Neutrophil (primary cell): ENCODE data around the gene RBMX2.
"Not testable (repeated sequence)": the region's sequence is repeated elsewhere in the genome, so short reads cannot be mapped to it uniquely, and the experiment has no call there.

Source experiments
- H3K27ac ChIP-seq: fragments of 200-600 bp; sonication (generic); 2 replicates; pipeline ENCODE4 v1.5.1; 2016; ENCODE audit warnings: mild to moderate bottlenecking, moderate library complexity
- H3K27me3 ChIP-seq: fragments of 200-600 bp; sonication (generic); 2 replicates; pipeline ENCODE4 v1.6.0; 2016; ENCODE audit warnings: mild to moderate bottlenecking
- H3K36me3 ChIP-seq: fragments of 200-600 bp; sonication (generic); 2 replicates; pipeline ENCODE4 v1.5.1; 2017
- H3K4me1 ChIP-seq, 2 experiments: fragments of 200-600 bp in 1 of 2; sonication (generic) in 1 of 2; 1 replicate in 1 of 2; 2 replicates in 1 of 2; pipeline versions ENCODE4 v1.5.1 to v1.6.1; 2013 to 2016; ENCODE audit warnings: low read depth in 1 of 2, low read length in 1 of 2, mild to moderate bottlenecking in 1 of 2, moderate library complexity in 1 of 2; ENCODE audit not compliant: control insufficient read depth in 1 of 2, insufficient read depth in 1 of 2
- H3K4me3 ChIP-seq, 2 experiments: fragments of 200-600 bp in 1 of 2; sonication (generic) in 1 of 2; 1 replicate in 1 of 2; 2 replicates in 1 of 2; pipeline ENCODE4 v1.5.1; 2013 to 2016; ENCODE audit warnings: low read depth in 1 of 2, low read length in 1 of 2, mild to moderate bottlenecking in 1 of 2, moderate library complexity in 1 of 2
- H3K9me3 ChIP-seq: fragments of 200-600 bp; sonication (generic); 2 replicates; pipeline ENCODE4 v1.5.1; 2016
- CTCF ChIP-seq: fragments of 200-600 bp; sonication (generic); IDR thresholded peaks from 2 replicates; pipeline ENCODE4 v1.5.1; 2016; ENCODE audit warnings: antibody characterized with exemption

RBMX2 gene

GRCh38 chrX:130401415-130402207 lies at the start of gene RBMX2:
Gene RBMX2 (plus strand): TSS chrX:130401987. CDS start chrX:130402033, 46 bp downstream.
- no peak for TF ChIP-seq CTCF
- peaks cover 6 to 9% of the 10 kb centered on the region in 2 experiments for H3K4me1 ChIP-seq
- H3K4me3 ChIP-seq, result peak within 1 kb of the TSS; percentile 70 to 72
- H3K9me3 ChIP-seq, result no peaks in the 10 kb centered on the region
- peak within 1 kb of the TSS; percentile 62 for H3K27ac ChIP-seq
- H3K36me3 ChIP-seq, result no peaks in the 10 kb centered on the region
- peaks cover 29% of the 10 kb centered on the region for H3K27me3 ChIP-seq

GRCh38 chrX:130352050-130352449 lies 49.7 kb upstream of the RBMX2 start:
- not testable (repeated sequence) for H3K4me3 ChIP-seq, H3K9me3 ChIP-seq, H3K4me1 ChIP-seq, H3K27ac ChIP-seq, H3K27me3 ChIP-seq, H3K36me3 ChIP-seq

- no peaks in the 10 kb centered on the region for H3K27me3 ChIP-seq
- no peaks in the 10 kb centered on the region for H3K4me1 ChIP-seq
- no peak for TF ChIP-seq CTCF
- no peaks in the 10 kb centered on the region for H3K36me3 ChIP-seq
- H3K27ac ChIP-seq, result no peak overlapping the region
- no peaks in the 10 kb centered on the region for H3K9me3 ChIP-seq
- no peak overlapping the region for H3K4me3 ChIP-seq
Measured at GRCh38 chrX:130376077-130376476, 25.7 kb upstream of the RBMX2 start.

- Histone ChIP-seq H3K4me1 (no peaks in the 10 kb centered on the region), H3K27me3 (peaks cover 3% of the 10 kb centered on the region), H3K36me3 (no peaks in the 10 kb centered on the region), H3K4me3 (no peak overlapping the region), H3K27ac (no peak overlapping the region), H3K9me3 (no peaks in the 10 kb centered on the region)
- no peak for TF ChIP-seq CTCF
Measured at GRCh38 chrX:130378024-130378669, 23.6 kb upstream of the RBMX2 start.

- TF ChIP-seq CTCF, result no peak
Measured at GRCh38 chrX:130385520-130385919, 16.3 kb upstream of the RBMX2 start, which contains the start of gene GPR119. Gene GPR119 (minus strand): TSS chrX:130385674. CDS start chrX:130385447, 227 bp downstream.

GRCh38 chrX:130386408-130386808 lies 15.4 kb upstream of the RBMX2 start:
- TF ChIP-seq CTCF, result no peak
- Histone ChIP-seq H3K27ac (no peak overlapping the region), H3K9me3 (no peaks in the 10 kb centered on the region), H3K4me1 (no peaks in the 10 kb centered on the region), H3K4me3 (no peak overlapping the region), H3K27me3 (peaks cover 9% of the 10 kb centered on the region), H3K36me3 (no peaks in the 10 kb centered on the region)

More at GRCh38 chrX:130385520-130385919, 16.3 kb upstream of the RBMX2 start, which contains the start of gene GPR119:
- Histone ChIP-seq H3K9me3 (no peaks in the 10 kb centered on the region), H3K4me1 (no peaks in the 10 kb centered on the region), H3K27me3 (peaks cover 9% of the 10 kb centered on the region), H3K36me3 (no peaks in the 10 kb centered on the region), H3K4me3 (no peak within 1 kb of the TSS), H3K27ac (no peak within 1 kb of the TSS)
